Nasal cavity respiratory epithelium epithelial cell of viscerocranial mucosa (primary cell): ENCODE data around the gene CDR2L. TPM values are rescaled to one million over a fixed set of nuclear protein-coding genes. Genes with fewer than 3 reads are reported as not detected.

Experiments used
- total RNA-seq: library from RNA; depleted of rRNA; stranded (reverse); fragments of >200 nt; gene quantifications from 2 replicates; pipeline ENCODE4 v1.2.3, GENCODE V29; 2014

The CDR2L gene
- 6.2 and 12.5 TPM in 2 replicates for total RNA-seq

DNA sequence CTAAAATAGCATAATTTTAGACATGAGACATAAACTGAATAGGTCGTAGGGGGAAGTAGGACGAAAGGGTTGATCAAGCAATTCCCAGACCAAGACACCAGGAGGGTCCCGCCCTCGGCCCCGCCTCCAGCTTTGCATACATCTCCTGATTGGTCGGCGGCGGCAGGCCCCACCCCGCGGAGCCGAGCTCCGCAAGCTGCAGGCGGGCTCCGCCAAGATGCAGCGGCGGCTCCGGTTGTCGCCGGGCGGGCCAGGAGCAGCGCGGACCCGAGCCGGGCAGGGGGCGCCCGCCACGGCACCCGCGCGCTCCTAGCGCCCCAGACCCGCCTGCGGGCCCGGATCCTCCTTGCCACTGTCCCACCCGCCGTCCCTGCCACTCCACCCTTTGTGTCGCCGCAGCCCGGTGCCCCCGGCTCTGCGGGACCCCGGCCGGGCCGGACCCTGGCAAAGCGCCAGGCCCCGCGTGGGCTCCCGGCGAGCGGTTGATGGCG is at the start of gene CDR2L:
Gene CDR2L (plus strand): TSS at position 215 of the 491 bp plus-strand sequence. CDS start 412 bp downstream, outside the sequence.

DNA sequence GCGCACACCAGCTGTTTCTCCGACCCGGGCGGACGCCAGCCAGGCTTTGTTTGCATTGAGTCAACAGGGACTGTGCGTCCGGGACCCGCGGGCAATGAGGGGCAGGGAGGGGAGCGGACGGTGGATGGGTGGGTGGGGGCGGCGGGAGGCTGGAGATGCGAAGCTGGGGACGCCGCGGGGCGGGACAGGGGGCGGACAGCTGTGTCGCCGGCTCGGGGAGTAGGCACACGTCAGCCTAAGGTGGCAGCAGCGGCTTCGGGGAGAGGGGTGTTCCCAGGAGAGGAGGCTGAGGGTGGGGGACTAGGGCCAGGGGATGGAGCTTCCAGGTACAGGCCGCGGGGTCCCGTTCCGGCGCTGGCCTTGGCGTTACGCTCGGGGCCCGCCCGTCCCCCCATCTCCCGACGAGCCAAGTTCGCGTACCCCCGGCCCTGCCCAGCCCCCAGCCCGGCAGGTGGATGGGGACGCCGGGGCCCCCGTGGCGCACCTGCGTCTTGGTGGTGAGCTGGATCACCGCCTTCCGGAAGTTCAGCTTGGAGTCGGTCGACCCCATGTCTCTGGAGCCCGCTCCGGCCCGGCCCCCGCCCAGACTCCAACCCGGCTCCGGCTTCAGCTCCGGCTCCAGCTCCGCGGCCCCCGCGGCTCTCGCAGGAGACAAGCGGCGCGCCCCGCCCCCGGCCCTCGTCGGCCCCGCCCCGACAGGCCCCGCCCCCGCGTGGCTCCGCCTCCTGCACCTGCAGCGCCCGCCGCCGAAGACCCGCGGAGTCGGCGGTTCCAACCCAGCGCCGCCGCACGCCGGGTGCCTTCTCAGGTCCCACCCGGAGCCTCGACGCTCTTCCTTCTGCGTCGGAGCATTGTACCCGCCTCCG is 15.1 kb upstream of the CDR2L start, which contains the start of gene HID1:
Gene HID1 (minus strand): TSS at position 653 of the 866 bp plus-strand sequence. CDS start 103 bp downstream, at position 550.

DNA sequence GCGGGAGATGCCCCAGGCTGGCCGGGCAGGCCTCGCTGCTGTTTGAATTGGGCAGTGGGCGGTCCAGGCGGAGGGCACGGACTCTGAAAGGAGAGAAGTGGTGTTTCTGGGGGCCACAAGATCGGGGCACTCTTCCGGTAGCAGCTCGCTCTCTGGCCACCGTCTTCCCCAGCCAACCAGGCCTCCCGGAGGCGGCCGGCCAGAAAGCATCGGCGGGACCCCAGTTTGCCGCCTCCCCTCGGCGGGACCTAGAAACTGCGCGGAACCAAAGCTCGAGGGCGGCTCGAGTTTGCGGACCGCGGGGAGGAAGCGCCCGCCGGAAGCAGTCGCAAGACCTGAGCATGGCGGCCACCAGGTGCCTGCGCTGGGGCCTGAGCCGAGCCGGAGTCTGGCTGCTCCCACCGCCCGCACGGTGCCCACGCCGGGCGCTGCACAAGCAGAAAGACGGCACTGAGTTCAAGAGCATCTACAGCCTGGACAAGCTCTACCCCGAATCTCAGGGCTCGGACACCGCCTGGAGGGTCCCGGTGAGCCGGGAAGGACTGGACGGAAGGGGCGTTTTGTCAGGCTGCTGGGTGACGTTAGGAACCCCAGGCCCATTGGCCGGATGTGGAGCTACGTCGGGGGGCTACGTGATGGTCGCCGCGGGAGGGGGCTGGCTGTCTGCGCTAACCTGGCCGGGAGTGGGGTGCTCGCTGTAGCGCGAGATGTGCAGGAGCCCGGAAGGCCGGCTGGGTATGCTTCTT is 25.1 kb downstream of the CDR2L start, which contains the start of gene MRPL58:
Gene MRPL58 (plus strand): TSS at position 325 of the 746 bp plus-strand sequence. CDS start 17 bp downstream, at position 342.

DNA sequence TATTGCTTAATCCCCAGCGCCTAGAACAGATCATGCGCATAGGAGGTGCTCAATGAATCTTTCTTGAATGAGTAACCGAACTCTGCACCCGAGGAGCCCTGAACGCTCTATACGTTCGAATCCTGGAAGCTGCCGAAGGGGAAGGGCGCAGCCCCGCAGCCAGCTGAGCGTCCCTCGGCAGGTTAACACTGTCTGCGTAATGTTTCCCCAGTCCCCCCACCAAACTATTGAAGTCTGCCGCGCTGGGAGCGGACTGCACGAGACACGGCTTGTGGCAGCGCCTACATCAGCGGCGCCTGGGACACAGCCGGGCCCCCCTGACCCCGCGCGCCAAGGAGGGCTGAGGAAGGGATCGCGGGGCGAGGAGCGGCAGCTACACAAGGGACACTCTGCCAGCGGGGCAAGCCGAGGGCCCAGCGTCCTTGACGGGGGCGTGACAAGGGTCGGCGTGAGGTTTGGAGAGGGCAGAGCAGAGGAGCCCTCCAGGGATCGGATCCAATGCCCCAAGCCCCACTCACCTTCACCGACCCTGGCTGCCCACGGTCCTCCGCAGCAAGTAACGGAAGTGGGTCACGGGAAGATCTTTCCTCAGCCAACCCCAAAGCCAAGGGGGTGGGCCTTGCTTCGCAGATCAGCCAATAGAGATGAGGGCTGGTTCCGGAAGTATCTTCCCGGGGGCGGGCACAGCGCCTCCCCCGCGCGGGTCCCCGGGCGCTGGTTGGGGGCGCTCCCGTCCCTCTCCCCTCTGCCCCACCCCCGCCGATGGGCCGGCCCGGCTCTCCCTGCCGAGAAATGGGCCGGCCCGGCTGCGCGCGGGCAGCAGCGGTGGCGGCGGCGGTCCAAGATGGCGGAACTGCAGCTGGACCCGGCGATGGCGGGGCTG is 59.2 kb downstream of the CDR2L start, which contains the start of the genes ATP5PD and KCTD2:
Gene ATP5PD (minus strand): TSS at position 563 of the 883 bp plus-strand sequence. CDS start 4,319 bp downstream, outside the sequence.
Gene KCTD2 (plus strand): TSS at position 819 of the 883 bp plus-strand sequence. CDS start 26 bp downstream, at position 845.

Other genes starting within 250 kb of the CDR2L start
- gene NHERF1, start 239.0 kb upstream of the CDR2L start, total RNA-seq: 34.5 and 208 TPM in 2 replicates
- gene NAT9, start 211.3 kb upstream of the CDR2L start, total RNA-seq: 30.1 and 33.3 TPM in 2 replicates
- gene GRIN2C, start 127.7 kb upstream of the CDR2L start, total RNA-seq: under 0.01 and 0.14 TPM in 2 replicates
- 18.6 and 52.3 TPM in 2 replicates for gene FDXR, start 114.6 kb upstream of the CDR2L start, total RNA-seq
- 0.21 and 0.34 TPM in 2 replicates for gene FADS6, start 94.0 kb upstream of the CDR2L start, total RNA-seq
- 3.3 and 3.4 TPM in 2 replicates for gene USH1G, start 64.4 kb upstream of the CDR2L start, total RNA-seq
- gene OTOP2, start 63.4 kb upstream of the CDR2L start, total RNA-seq: 0.34 TPM in 1 of 2 replicates, not detected in the other
- gene OTOP3, start 51.7 kb upstream of the CDR2L start, total RNA-seq: 0.34 TPM in 1 of 2 replicates, not detected in the other
- 0.71 and 6.8 TPM in 2 replicates for gene HID1, start 14.9 kb upstream of the CDR2L start, total RNA-seq
- gene MRPL58, start 25.0 kb downstream of the CDR2L start, total RNA-seq: 20.9 and 26.7 TPM in 2 replicates
- gene ATP5PD, start 59.3 kb downstream of the CDR2L start, total RNA-seq: 159 and 181 TPM in 2 replicates
- 8.5 and 13.8 TPM in 2 replicates for gene KCTD2, start 59.6 kb downstream of the CDR2L start, total RNA-seq
- 19.1 and 20.5 TPM in 2 replicates for gene SLC16A5, start 100.3 kb downstream of the CDR2L start, total RNA-seq
- 2.7 and 4.3 TPM in 2 replicates for gene ARMC7, start 122.3 kb downstream of the CDR2L start, total RNA-seq
- 14.8 and 56.7 TPM in 2 replicates for gene NT5C, start 144.1 kb downstream of the CDR2L start, total RNA-seq
- gene JPT1, start 166.9 kb downstream of the CDR2L start, total RNA-seq: 159 and 172 TPM in 2 replicates
- gene SUMO2, start 195.3 kb downstream of the CDR2L start, total RNA-seq: 56.1 and 60.5 TPM in 2 replicates
- 14.4 and 25.3 TPM in 2 replicates for gene NUP85, start 218.0 kb downstream of the CDR2L start, total RNA-seq